Fibroblast of mammary gland (primary cell): Measurements from ENCODE around the gene ARHGAP26.

Experiments
- DNase-seq: peaks from one replicate; pipeline ENCODE4 v3.0.0-alpha.2; 2010; ENCODE audit warnings: low read depth
- H3K4me3 ChIP-seq: 2 replicates; pipeline ENCODE4 v1.5.1; 2011; ENCODE audit warnings: low read depth, mild to moderate bottlenecking, low read length, moderate library complexity; ENCODE audit not compliant: control insufficient read depth
- TF ChIP-seq, protein P1 (sequence below): conservative IDR thresholded peaks from 2 replicates; pipeline ENCODE4 v1.5.1; 2011; ENCODE audit warnings: low read depth, low read length, inconsistent platforms; ENCODE audit not compliant: control insufficient read depth, insufficient read depth

Gene ARHGAP26

DNA sequence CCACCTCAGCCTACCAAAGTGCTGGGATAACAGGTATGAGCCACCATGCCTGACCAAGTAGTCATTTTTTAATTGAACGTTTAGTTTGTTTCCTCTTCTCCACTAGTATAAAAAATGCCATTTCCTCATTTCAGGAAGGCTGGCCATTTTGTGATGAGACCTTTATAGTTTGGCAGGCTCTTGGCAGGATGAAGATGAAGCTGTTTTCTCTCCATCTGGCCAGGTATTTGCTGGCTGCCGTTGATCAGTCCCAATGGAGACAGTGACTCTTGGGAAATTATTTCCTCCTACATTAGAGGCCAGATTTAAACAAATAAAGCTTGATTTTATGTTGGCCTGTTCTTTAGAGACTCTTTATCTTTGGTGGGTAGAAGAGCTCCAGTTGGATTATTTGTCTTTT is 199.0 kb downstream of the ARHGAP26 start:
- no peak overlapping the region for H3K4me3 ChIP-seq
- TF ChIP-seq, protein P1, sequence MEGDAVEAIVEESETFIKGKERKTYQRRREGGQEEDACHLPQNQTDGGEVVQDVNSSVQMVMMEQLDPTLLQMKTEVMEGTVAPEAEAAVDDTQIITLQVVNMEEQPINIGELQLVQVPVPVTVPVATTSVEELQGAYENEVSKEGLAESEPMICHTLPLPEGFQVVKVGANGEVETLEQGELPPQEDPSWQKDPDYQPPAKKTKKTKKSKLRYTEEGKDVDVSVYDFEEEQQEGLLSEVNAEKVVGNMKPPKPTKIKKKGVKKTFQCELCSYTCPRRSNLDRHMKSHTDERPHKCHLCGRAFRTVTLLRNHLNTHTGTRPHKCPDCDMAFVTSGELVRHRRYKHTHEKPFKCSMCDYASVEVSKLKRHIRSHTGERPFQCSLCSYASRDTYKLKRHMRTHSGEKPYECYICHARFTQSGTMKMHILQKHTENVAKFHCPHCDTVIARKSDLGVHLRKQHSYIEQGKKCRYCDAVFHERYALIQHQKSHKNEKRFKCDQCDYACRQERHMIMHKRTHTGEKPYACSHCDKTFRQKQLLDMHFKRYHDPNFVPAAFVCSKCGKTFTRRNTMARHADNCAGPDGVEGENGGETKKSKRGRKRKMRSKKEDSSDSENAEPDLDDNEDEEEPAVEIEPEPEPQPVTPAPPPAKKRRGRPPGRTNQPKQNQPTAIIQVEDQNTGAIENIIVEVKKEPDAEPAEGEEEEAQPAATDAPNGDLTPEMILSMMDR = no peak
- DNase-seq = no peak

DNA sequence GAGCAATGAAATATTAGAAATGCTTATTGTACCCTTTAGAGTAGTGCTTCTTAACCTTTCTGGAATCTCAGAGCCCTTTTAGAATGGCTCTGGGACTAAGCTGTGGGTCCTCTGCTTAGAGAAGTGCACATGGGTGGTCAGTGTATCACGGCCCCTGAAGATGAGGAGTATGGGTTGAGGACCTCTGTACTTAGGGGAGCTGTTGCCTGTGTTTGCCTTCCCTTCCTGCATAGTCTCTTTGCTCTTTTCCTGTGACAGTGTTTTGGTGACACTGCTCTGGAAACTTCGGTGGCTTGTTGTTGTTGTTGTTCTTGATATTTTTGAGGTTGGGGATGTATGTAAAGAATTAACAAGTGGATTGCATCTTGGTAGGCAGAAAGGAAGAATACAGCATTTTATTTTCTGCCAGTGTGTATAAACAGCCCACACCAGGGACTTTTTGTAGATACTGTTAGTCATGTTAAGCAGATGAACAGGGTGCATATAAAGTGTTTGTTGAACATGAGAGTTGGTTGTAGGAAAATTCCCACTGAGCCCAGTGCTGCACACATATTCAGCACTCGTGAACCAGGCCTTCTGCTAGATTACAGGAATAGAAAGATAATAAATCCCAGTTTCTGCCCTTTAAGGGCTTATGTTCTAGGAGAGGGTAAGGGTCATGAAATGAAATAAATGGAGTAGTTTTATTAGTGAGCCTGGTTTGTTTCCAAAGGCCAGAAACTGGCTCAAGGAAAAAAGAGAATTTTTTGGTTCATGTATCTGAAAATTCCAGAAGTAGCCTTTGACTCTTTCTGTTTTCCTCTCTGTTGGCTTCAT is 199.7 kb downstream of the ARHGAP26 start:
- TF ChIP-seq, protein P1 = no peak
- H3K4me3 ChIP-seq = no peak overlapping the region
- no peak for DNase-seq

DNA sequence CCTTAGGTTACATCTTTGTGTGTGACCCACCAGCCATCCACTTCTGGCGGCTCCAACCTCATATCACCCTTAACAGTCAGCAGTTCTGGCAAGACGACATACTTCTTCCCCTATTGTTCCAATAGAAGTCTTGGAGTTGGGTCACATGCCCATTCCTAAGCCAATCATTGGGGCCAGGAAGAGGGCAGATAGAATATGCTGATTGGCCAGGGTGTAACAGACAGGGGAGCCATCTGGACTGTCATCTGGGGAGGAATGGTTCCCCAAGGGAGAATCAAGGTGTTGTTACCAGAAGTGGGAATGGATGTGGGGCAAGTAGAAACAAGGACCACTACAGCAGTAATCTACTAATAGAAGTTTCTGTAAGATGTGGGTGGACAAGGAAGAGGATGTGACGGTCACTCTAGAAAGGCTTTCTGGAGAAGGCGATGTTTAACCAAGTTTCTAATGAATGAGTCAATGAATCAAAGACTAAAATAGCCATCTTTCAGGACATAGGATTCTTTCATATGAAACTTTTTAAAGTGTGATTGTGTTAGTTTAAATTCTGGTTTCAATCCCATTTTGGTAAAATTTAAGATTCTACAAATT is 200.4 kb downstream of the ARHGAP26 start:
- TF ChIP-seq, protein P1 = no peak
- no peak overlapping the region for H3K4me3 ChIP-seq
- no peak for DNase-seq

DNA sequence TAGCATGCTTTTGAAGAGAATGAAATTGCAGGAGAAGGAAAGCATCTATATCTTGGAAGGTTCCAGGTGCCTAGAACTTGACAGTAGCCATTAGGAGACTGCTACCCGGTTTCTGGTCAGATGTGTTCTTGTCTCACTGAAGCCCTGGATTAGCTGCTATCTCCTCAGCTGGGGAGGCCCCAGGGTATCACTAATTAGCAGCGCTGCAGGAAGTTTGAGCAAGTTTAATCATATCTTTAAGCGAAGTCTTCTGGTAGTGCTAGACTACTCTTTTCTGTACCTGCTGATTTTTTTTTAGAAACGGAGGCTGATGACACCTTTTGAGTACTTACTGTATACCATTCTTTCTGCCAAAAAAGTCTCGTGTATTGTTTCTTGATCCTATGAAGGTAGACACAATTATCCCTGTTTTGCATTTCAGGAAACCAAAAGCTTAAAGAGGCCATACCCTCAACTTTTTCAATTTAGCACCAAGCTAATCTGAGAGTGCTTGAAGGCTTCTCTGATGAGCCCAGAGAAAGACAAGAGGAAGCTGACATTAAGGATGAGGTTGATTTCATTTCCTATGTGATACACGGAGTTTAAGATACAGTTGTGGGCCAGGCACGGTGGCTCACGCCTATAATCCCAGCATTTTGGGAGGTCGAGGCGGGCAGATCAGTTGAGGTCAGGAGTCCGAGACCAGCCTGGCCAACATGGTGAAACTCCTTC is 201.3 kb downstream of the ARHGAP26 start:
- no peak overlapping the region for H3K4me3 ChIP-seq
- DNase-seq = no peak
- TF ChIP-seq, protein P1 = no peak

DNA sequence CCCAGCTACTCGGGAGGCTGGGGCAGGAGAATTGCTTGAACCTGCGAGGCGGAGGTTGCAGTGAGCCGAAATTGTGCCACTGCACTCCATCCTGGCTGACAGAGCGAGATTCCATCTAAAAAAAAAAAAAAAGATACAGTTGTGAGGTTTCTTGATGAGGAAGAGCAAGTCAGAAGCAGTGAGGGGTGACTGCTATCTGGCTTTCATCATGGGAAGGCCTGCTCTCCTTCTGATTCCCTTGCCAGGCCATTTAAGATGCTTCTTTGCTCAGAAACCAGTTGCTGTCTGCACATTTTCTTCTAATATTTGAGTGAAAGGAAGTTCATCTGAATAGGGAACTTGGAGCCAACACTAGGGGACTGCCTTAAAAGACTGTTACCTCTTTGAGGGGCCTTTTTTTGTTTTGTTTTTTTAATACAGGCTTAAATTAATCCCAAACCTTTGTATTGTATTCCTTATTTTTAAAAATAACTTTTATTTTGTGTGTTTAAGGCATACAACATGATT is 201.9 kb downstream of the ARHGAP26 start:
- no peak overlapping the region for H3K4me3 ChIP-seq
- TF ChIP-seq, protein P1 = no peak
- DNase-seq = no peak

DNA sequence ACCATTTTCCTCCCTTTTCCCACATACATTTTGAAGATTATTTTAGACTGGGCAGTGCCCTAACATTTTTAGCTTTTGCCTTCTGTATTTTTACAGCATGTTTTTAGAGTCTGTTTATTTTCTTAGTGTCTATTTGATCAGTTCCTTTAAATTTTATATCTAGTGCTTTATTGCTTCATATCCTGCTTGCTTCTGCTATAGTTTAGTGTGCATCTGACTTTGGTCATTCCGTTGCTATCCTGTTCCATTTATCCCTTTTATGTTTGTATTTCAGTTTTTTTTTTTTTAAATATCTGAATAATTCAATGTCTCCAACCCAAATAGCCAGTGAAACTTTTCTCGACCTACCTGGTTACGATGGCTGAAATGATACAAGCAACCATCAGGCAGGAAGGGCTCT is 203.8 kb downstream of the ARHGAP26 start:
- H3K4me3 ChIP-seq = no peak overlapping the region
- TF ChIP-seq, protein P1 = no peak
- DNase-seq = no peak
